WTC11 (cell line): ENCODE measurements around the gene FOXK1.

ENCODE experiments used
- ELF4 ChIP-seq: sonication (generic); formaldehyde crosslinking; IDR thresholded peaks from 2 replicates; pipeline ENCODE4 v1.8.1; 2022; ENCODE audit warnings: low read depth, mild to moderate bottlenecking, moderate library complexity, missing genetic modification reagents
- JAZF1 ChIP-seq: fragments of 250-450 bp; sonication (Bioruptor Pico); IDR thresholded peaks from 2 replicates; pipeline ENCODE4 v1.9.0; 2021; ENCODE audit warnings: moderate library complexity, mild to moderate bottlenecking, inconsistent platforms
- ZNF121 ChIP-seq: sonication (generic); formaldehyde crosslinking; IDR thresholded peaks from 2 replicates; pipeline ENCODE4 v1.8.0; 2023; ENCODE audit warnings: missing genetic modification reagents
- TF ChIP-seq, protein P1 (sequence below): sonication (generic); formaldehyde crosslinking; IDR thresholded peaks from 2 replicates; pipeline ENCODE4 v1.8.0; 2022; ENCODE audit warnings: mild to moderate bottlenecking, missing genetic modification reagents
- TF ChIP-seq, protein P2 (sequence below): sonication (generic); formaldehyde crosslinking; IDR thresholded peaks from 2 replicates; pipeline ENCODE4 v1.8.1; 2022; ENCODE audit warnings: low read depth, missing genetic modification reagents, borderline replicate concordance

DNA sequence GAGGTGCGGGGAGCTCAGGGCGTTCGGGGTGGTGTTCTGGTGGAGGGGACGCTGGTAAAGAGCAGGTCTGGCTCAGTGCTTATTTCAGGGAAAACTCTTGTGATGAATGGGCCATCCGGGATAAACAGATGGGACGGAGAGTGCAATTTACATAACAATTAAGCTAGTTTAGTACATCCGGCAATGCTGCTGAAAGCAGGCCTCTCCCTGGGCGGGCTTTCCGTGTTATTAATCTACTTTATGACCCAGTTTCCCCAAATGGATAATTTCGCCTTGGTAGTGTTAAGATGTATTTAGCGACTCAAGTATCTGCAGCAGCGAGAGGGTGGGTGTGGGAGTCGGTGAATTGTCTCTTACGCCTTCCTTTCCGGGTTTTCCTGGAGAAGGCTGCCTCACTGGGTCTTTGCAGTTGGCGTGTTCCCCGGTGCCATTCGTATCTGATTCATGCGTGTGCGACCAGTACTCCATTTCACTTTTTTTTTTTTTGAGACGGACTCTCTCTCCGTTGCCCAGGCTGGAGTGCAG, 25.2 kb downstream of the FOXK1 start:
- TF ChIP-seq, protein P1, sequence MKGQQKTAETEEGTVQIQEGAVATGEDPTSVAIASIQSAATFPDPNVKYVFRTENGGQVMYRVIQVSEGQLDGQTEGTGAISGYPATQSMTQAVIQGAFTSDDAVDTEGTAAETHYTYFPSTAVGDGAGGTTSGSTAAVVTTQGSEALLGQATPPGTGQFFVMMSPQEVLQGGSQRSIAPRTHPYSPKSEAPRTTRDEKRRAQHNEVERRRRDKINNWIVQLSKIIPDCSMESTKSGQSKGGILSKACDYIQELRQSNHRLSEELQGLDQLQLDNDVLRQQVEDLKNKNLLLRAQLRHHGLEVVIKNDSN (CRISPR knock-in tag): no peak
- no peak for TF ChIP-seq ZNF121 (CRISPR knock-in tag)
- TF ChIP-seq JAZF1 (CRISPR knock-in tag): no peak
- TF ChIP-seq ELF4: no peak
- TF ChIP-seq, protein P2, sequence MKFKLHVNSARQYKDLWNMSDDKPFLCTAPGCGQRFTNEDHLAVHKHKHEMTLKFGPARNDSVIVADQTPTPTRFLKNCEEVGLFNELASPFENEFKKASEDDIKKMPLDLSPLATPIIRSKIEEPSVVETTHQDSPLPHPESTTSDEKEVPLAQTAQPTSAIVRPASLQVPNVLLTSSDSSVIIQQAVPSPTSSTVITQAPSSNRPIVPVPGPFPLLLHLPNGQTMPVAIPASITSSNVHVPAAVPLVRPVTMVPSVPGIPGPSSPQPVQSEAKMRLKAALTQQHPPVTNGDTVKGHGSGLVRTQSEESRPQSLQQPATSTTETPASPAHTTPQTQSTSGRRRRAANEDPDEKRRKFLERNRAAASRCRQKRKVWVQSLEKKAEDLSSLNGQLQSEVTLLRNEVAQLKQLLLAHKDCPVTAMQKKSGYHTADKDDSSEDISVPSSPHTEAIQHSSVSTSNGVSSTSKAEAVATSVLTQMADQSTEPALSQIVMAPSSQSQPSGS: no peak
